Mammary epithelial cell (primary cell): ENCODE measurements around the gene MAPK8.

Source experiments
- CTCF ChIP-seq, 2 donors: IDR thresholded peaks in 1 of 2; conservative IDR thresholded peaks in 1 of 2; 2 replicates each; pipeline ENCODE4 v1.5.1; 2011 to 2012; ENCODE audit warnings: inconsistent platforms in 2 of 2, low read length in 2 of 2, mild to moderate bottlenecking in 2 of 2, control low read depth in 1 of 2, low read depth in 1 of 2; ENCODE audit not compliant: insufficient read depth in 1 of 2; ENCODE audit errors: extremely low read depth in 1 of 2
- EZH2 ChIP-seq: IDR thresholded peaks from 2 replicates; pipeline ENCODE4 v1.6.1; 2012; ENCODE audit warnings: low read length, inconsistent platforms, borderline replicate concordance

- TF ChIP-seq CTCF (conservative IDR thresholded peaks at IDR 0.05 in 1 of 2, IDR thresholded peaks at IDR 0.05 in 1 of 2; ENCODE audit: extremely low read depth in 1 of 2, insufficient read depth in 1 of 2, low read depth in 1 of 2, low read length in 2 of 2) = no peak
- TF ChIP-seq EZH2 = no peak
These were observed 33.8 kb upstream of the MAPK8 start for GRCh38 chr10:48272682-48273081.
